Stimulated activated CD4-positive, alpha-beta T cell treated with anti-CD3 and anti-CD28 coated beads, Interleukin-4, amount 100 ng/mL, for 24 hours (primary cell): Measurements from ENCODE around the gene LTA.

Experiments
- DNase-seq: peaks from one replicate; pipeline ENCODE4 v3.0.0-alpha.2; 2020

LTA gene

GRCh38 chr6:31572041-31572911 is at the start of gene LTA:
Gene LTA (plus strand): TSS chr6:31572289. CDS start chr6:31572743, 454 bp downstream.
- peak; percentile 81 for DNase-seq

GRCh38 chr6:31525553-31525931 is 46.5 kb upstream of the LTA start:
- DNase-seq, result no peak

GRCh38 chr6:31525932-31526591 is 46.0 kb upstream of the LTA start:
- DNase-seq, result no peak

- no peak for DNase-seq
Observed at GRCh38 chr6:31528307-31528777, 43.7 kb upstream of the LTA start.

GRCh38 chr6:31528821-31529328 is 43.2 kb upstream of the LTA start, which contains the start of gene MCCD1:
Gene MCCD1 (plus strand): TSS chr6:31528962. CDS start chr6:31529015, 53 bp downstream.
- no peak for DNase-seq

GRCh38 chr6:31529329-31530150 is 42.5 kb upstream of the LTA start:
- no peak for DNase-seq

- DNase-seq, result no peak
Observed at GRCh38 chr6:31530659-31531058, 41.4 kb upstream of the LTA start.

- DNase-seq, result no peak
Observed at GRCh38 chr6:31531162-31531561, 40.9 kb upstream of the LTA start.

- no peak for DNase-seq
Observed at GRCh38 chr6:31531771-31532643, 40.1 kb upstream of the LTA start.

- DNase-seq, result no peak
Observed at GRCh38 chr6:31532644-31533454, 39.2 kb upstream of the LTA start.

GRCh38 chr6:31533455-31533841 is 38.6 kb upstream of the LTA start:
- no peak for DNase-seq

- DNase-seq, result no peak
Observed at GRCh38 chr6:31534011-31534410, 38.1 kb upstream of the LTA start.

GRCh38 chr6:31534521-31535040 is 37.5 kb upstream of the LTA start:
- no peak for DNase-seq

- DNase-seq, result no peak
Observed at GRCh38 chr6:31535538-31536324, 36.4 kb upstream of the LTA start.

GRCh38 chr6:31538805-31539400 is 33.2 kb upstream of the LTA start:
- DNase-seq, result no peak

- DNase-seq, result no peak
Observed at GRCh38 chr6:31540640-31541039, 31.4 kb upstream of the LTA start.

- peak; percentile 67 for DNase-seq
Observed at GRCh38 chr6:31541059-31541657, 30.9 kb upstream of the LTA start.

- peak; percentile 96 for DNase-seq
Observed at GRCh38 chr6:31541658-31542521, 30.2 kb upstream of the LTA start, which contains the start of gene DDX39B. Gene DDX39B (minus strand): TSS chr6:31542003. CDS start chr6:31540532, 1,471 bp downstream.
